DMS 273 (cell line): ENCODE data around the gene CAMTA1.
A peak's percentile ranks its signal among the peaks of the same experiment; 100 is the strongest.

ENCODE experiments used
- DNase-seq: peaks from one replicate; lab custom pipeline; 2025; ENCODE audit not compliant: unreplicated experiment; lab: John Stamatoyannopoulos, UW

CAMTA1 gene

DNA sequence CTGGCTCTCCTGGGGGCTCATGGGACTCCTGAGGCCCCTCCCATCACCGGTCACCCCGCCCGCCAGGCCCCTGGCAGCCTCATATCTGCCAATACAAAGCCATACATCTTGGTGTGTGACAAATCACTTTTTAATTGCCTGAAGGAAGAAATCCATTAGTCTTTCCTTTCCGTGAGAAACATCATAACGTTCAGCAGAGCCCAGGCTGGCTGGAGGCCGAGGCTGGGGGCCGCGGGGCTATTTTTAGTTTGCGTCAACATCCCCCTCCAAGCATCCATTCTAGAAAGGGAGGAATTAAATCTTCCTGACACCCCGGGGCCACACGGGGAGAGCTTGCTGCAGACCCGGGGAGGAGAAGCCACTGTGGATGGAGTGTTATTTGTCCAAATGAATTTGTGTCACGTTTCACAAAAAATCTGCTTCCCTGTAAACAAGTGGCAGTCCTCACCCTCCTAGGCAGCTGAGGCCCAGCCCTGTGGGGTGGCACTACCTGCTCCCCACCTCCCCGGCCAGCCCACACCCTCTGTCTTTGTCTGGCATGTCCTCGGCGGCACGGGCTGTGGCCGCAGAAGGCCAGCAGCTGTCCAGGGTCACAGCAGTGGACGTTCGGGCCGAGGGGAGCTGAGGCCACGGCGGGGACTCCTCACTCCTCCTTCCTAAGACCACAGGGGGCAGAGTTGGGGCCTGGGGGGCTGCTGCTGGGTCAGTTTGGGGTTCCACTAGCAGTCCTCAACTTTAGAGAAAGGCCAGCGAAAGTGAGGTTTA is 749.0 kb downstream of the CAMTA1 start:
- DNase-seq: no peak

DNA sequence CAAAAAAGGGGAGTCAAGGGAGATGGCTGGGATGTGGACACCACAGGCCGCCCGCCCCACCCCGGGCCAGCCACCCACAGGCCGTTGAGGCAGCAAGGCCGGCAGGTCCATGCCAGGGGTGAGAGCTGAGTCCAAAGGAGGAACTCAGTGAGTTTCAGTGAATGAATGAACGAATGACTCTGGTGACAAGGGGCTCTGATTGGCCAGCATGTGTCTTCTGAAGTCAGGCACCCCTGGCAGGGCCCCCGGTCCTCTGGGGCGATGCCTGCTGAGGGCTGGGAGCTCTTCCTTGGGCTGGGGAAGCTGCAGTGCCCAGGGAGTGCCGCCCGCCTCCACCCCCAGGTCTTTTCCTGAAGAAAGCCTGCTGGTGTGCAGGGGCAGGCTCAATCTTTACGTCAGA is 749.8 kb downstream of the CAMTA1 start:
- DNase-seq: no peak

DNA sequence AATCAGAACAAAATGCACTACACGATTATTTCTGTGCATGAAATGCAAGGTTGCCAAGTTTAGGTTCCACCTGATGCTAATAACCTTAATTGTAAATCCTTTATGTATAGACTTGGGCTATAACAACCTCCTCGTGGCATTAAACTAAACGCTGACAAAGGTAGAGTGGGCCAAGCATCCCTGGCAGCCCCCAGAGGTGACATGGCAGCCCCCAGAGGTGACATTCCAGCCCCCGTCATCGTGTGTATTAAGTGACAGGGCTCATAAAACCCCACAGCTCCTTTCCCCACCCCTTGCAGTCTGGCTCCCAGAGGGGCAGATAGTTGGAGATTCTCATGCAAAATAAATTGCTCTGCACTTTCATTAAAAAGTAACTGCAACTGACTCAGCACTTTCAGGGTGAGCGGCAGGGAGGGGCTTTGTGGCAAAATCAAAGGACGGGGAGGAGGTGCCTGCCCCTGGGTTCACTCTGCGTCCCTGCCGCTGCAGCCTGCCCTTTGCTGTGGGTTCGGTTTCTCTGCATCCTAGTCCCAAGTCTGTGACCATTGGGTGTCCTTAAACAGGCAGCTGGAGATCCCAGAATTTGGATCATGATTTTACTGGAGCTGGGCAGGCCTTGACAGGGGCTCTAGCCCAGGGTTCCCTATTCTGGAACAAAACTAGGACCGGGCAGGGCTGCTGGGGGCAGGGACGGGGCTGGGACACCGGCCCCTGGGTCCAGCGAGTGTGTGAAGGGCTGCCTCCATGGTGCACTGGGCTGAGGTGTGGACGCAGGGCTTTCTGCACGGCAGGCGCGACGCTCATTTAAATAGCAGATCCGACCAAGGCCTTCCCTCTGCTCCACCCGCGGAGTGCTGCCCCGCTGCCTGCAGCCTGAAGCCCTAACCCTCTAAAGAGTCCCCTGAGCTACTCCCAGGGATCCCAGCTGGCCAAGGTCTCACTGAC is 751.0 kb downstream of the CAMTA1 start:
- DNase-seq: no peak

DNA sequence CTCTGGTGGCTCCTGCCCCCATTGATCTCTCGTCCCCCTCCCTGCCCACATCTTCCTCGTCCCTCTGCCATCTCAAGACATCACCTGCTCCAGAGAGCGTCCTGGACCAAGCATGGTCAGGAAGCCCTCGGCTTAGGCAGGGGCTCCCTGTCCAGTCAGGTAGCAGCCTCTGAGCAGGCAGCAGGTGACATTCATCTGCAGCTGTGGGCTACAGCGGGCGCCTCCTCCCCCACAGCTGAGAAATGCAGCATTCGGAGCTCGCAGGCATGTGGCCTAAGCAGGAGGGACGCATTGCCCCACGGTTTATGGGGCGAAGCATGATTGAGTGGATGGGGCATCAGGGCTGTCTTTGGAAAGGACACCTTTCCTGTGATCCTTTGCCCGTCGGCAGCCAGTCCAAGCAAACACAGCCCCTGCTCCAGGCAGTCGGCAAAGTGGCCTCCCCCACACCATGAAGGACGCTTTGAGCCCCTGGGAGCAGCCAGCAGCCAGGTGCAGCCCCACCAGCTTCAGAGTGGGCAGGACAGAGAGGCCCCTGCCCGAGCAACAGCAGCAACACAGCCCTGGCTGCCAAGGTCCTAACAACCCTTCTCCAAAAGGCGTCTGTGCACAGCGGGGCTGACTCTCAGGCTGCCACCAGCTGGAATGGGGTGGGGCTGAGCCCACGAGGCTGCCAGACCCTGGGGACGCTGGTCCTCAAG is 751.8 kb downstream of the CAMTA1 start:
- peak; percentile 28 for DNase-seq

DNA sequence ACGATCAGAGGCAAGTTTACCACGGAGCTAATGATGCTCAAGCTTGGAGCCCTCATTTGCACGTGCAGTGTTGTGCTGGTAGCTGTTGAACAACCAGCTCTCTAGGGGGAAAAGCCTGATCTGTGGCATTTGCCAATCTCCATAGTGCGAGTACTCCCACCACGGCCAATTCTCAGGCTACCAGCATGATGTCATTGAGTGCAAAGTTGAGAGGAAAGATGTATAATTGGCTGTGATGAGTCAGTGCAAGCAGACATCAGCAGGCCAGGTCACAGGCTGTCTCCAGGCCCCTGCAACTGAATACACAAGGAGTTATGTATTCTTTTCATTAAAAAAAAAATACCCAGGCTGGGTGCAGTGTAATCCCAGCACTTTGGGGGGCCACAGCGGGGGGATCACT is 752.8 kb downstream of the CAMTA1 start:
- peak; percentile 17 for DNase-seq

DNA sequence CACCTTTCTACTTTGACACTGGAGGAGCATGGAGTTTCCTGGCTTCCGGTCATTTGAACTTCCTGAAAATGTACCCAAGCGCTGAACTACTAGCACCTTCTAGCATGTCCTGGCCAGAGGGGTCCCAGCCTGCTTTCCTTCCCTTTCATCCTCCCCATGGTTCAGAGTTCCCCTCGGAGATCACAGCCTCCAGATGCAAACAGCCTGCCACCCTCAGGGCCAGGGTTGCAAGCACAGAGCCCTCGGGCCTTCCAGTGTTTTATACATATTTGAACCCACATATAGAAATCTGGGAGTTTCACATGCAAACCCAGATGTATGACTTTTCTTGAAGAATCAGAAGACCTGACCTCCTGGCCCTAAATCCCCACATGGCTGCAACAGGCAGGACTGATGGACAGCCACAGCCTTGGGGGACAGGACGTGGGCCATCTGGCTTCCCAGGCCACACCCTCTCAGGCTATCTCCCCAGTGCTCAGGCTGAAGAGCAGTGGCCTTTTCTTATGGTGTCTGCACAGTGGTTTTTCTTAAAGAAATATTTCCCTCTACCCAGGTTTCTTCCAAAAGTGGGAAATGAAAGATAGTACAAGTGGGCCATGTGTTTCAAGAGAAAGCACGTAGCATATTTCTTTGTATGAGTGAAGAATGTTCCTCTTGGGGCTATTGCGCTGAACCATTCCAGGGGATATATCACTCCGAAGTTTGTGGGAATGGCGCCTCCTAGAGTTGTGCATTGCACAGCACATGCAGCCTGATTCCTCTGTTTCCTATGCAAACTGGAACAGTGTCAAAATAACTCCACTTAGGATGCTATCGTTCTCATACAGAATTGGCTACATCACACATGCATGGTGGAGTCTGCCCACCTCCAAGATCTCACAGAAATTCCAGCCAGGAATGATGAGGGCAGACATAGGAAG is 753.9 kb downstream of the CAMTA1 start:
- DNase-seq: peak; percentile 29

DNA sequence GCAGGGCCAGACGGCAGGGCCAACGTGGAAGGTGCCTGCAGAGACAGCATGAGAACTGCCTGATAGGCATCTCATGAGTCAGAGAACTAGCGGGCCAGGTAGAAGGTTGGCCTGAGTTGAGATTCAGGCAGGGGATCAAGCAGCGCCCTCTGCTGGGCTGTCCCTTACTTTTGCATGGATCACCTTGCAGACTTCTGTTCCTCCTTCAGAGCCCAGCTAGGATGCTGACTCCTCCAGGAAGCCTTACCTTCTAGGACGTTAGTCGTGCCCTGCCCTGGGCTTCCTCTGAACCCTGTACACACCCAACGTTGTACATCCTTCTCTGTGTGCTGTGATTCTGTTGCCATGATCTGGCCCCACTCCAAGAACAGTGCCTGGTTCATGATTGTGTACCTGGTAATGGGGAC is 754.5 kb downstream of the CAMTA1 start:
- peak; percentile 53 for DNase-seq

DNA sequence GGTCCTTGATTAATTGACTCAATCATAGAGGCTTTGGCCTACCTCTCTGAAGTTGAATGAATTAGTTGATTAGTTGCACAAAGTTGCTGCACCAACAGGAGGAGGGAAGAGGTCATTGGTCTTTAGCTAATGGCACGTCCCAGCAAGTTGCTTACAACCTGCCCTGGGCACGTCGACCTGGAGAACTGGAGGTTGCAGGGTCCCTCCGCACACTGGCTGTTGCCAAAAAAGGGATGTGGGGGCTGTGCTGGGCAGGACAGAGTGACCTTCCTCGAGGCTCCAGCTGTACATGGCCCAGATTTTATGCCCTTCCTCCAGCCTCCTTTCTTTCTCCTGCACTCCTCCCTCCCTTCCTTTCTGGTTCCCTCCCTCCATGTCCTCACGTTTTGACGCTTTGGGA is 755.6 kb downstream of the CAMTA1 start:
- DNase-seq: no peak

DNA sequence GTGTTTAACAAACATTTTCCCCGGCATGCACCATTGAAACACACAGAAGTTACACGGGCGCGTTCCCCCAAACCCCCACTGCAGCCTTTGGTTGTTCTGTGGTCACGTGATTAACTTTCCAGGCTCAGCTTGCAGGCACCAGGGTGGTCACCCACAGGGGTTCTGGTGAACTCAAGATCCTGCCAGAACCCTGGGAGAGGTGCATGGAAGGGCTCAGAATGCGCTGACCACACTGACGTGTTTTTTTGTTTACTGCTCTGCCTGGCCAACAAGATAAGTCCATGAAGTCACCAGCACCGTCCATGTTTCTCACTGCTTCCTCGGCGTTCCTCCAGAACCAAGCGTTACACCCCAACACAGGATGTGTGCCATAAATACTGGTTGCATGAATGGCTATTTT is 756.4 kb downstream of the CAMTA1 start:
- DNase-seq: no peak

DNA sequence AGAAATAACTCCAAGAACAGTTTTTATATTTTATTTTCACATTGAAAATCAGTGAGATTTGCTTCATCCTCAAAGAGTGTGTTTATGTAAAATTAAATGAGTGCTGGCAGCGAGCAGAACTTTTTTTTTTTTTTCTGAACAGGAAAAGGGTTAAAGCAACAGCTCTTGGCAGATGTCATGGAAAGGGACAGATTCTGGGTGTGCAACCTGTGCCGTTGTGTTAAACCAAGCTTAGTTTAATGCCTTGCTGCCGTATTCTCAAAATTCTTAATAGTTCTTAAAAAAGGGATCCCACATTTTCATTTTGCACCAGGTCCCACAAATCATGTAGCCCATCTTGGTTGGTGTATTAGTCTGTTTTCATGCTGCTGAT is 758.5 kb downstream of the CAMTA1 start:
- no peak for DNase-seq

DNA sequence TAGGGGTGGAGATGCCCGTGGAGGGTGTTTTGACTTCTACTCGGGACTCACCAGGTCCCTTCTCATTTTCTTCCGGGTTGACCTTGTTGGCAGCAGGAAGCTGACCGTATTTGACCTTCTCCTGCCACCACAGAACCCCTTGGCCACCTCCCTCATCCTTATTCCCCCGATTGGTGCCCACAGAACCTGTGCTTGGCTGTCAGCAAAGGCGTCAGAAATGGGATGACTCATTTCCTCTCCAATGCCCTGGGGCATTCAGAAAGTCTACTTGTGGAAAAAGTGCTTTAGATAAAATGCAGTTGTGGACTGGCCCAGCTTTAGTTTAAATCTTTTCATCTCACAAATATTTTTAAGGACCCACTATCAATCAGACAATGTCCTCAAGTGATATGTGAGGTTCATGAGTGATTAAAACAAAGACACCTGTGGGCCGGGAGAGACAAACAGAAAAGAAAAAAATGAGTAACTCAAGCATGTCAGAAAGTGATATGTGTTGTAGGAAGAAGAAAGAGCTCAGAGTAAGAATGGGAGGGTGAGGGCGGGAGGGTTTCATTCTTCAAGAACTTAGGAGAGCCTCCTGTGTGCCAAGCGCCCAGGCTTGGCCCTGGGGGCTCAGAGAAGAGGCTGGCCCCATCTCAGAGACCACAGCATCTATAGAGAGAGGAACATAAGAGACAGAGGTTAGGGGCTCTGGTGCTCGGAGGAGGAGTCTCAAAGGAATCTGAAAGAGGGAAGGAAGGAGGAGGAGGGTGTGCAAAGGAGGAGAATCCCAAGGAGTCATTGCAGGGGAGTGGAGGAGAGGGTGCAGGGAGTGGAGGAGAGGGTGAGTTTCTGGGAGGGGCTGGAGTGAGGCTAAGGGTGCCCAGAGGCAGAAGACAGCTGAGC is 764.3 kb downstream of the CAMTA1 start:
- no peak for DNase-seq

DNA sequence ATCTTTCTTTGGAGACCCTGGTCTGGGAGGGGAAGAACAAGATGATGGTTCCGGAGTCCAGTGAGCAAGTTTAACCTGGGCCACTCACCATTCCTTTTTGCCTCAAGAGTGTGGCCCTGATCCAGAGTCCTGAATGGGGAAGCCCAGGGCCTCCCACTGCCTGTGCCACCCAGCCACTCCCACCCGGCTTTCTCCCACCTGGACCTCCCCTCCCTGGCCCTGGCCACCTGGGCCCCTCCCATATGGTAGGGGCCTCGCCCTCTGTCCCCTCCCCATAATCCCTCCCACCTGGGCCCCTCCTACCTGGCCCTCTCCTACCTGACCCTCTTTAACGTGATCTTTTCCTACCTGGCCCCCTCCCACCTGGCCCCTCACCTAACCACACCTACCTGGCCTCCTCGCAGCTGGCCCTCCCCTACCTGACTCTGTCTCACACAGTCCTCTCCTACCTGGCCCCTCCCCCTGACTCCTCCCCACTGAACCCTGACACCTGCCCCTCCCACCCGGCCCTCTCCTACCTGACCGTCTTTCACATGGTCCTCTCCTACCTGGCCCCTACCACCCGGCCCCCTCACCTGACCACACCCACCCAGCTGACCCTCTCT is 765.1 kb downstream of the CAMTA1 start:
- DNase-seq: no peak

DNA sequence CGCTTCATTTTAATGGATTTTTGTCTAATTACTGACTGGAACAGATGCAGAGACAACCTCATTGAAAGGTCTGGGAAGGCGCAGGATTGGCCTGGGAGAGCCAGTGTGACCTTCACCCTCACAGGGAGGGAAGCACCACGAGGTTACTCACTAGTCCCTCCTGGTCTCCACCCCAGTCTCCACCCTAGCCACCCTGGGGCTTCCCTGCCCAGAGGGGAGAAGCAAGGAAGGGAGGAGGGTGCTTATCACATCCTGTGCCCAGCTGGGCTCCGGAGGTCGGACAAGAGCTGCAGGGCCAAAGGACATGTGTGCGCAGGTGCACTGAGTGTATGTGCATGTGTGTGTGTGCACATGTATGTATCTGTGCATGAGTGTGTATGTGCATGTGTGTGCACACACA is 765.7 kb downstream of the CAMTA1 start:
- no peak for DNase-seq

DNA sequence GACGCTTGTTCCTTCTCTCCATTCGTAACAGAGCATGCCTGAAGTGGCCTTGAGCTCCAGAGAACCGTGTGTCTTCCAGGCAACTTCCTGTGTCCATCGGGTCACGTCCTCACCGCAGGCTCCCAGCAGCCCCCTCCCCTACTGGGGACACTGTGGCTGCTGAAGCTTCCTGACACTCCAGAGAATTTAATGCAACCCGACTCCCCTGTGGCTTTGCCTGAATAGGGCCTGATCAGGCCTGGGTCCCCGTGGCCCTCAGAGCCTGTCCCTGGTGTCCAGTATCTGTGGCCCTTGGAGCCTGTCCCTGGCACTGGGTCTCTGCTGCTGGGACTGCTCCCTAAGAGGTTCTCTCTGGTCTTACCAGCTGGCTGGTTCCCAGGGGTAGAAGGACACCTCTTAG is 766.2 kb downstream of the CAMTA1 start:
- no peak for DNase-seq

DNA sequence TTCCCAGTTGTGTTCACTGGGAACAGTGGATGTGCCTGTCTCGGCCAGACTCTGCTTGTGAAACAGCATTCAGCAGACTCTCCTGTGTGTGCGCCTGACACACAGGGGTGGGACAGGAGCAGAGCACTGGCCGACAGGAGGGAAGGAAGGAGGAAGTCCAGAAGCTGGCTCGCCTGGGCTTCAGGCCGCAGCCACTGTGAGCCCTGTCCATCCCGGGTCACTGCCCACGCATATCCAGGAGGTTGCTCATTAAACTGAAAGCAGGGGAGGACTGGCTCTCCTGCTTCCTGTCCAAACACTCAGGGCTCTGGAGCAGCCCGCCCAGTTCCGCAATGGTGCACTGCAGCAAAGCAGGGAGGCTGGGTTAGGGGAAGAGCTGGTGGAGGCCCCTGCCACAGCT is 767.1 kb downstream of the CAMTA1 start:
- no peak for DNase-seq

DNA sequence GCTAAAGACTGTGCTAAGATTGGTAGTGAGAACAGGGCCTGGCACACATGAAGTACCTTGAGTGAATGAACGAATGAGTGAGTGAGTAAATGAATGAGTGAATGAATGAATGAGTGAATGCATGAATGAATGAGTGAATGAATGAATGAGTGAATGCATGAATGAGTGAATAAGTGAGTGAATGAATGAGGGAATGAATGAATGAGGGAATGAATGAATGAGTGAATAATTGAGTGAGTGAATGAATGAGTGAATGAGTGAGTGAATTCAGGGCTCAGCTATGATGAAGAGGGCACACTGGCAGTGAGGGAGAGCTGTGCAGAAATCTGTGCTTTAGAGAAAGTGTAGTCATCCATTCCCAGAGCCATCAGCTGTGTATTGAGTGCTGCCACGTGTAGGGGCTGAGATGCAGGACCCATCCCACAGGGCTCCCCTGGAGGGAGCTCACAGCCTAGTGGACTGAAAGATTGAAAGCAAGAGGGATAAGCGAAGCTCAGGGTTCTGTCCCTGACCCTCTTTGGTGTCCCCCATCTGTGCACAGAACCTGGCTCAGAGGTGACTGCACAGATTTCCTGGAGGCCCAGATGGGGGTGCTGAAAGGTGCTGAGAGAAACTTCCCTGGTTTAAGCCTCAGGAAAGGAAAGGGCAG is 767.9 kb downstream of the CAMTA1 start:
- DNase-seq: peak; percentile 10

DNA sequence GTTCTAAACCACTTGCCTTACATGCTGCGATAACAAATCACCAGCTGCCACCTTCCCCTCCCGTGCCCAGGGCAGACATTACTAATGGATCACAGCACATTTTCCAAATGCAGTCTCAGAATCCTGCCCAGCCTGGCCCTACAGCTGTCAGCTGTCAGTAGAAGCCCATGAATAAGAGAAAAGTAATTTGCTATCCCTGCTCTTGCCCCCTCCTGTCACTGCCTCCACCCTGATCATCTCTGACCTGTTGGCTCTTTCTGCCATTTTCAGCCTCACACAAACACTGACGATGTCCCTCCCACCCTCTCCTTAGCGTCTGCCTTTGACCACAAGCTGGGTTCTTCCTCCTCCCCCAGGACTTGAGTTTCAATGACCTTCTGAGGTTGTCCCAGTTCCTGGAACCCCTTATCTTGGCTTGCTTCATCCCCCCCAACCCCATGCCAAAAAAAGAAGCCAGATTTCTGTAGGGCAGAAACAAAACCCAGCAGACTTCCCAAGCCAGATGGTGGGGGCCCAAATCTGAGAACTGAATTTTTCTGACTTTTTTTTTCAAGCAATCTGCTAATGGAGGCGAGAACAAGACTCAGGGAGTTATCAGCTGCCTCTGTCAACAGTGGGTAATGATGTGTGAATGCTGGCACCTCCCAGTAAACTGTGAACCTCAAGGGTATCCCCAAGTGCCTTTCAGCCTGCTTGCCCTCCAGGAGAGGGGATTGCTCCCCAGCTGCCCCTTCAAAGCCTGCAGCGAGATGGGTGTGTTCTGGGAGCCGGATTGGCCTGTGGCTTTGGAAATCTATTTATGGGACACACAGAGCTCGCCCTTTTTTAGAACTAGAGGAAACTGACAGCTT is 769.4 kb downstream of the CAMTA1 start:
- DNase-seq: peak; percentile 68
